ENCODE data around the gene POLR3F.
A peak's percentile ranks its signal among the peaks of the same experiment; 100 is the strongest.
"Not testable (repeated sequence)": the region's sequence is repeated elsewhere in the genome, so short reads cannot be mapped to it uniquely, and the experiment has no call there.

The POLR3F gene, protein sequence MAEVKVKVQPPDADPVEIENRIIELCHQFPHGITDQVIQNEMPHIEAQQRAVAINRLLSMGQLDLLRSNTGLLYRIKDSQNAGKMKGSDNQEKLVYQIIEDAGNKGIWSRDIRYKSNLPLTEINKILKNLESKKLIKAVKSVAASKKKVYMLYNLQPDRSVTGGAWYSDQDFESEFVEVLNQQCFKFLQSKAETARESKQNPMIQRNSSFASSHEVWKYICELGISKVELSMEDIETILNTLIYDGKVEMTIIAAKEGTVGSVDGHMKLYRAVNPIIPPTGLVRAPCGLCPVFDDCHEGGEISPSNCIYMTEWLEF

DNA sequence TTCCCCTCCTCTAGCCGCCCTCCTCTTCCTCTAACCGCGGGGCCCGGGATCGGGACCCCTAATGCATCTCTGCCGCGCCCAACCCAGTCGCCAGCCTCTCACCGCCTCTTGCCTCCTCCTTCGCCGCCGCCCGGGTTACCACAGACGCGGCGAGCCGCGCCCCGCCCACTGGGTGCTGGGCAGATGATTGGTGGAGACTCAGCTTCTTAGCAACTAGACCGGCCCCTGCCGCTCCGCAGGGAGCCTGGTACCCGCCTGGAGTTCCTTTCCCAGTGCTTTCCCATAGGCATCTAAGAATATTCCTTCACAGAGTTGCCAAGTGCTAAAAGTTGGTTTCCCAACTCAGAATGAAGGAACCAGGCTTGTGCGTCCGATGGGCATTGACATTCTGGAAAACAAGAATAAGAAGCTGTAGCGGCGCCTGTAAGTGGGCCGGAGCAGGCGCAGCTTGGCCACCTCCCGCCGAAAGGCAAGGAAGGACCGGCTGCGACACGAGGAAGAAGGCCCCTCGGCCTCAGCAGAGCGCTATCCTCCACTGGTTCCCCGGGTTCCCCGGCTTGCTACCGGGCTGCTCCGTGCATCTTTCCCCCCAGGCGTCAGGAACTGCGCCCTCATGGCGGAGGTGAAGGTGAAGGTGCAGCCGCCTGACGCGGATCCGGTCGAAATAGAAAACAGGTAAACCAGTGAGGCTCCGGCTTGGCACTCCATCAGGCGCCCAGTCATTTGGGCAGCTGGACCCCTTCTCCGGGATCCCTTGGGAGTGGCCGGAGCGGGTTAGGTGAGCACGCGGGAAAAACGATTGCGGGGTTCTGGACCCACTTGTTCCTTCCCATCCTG lies at the start of gene POLR3F, which contains the start of gene DZANK1:
POLR3F (plus strand) TSS at position 497 of the 837 bp plus-strand sequence; CDS start at position 614, 117 bp downstream.
DZANK1 (minus strand) TSS at position 137 of the 837 bp plus-strand sequence. CDS start 1,672 bp downstream, outside the sequence.
- DNase-seq: peak; percentile 88

DNA sequence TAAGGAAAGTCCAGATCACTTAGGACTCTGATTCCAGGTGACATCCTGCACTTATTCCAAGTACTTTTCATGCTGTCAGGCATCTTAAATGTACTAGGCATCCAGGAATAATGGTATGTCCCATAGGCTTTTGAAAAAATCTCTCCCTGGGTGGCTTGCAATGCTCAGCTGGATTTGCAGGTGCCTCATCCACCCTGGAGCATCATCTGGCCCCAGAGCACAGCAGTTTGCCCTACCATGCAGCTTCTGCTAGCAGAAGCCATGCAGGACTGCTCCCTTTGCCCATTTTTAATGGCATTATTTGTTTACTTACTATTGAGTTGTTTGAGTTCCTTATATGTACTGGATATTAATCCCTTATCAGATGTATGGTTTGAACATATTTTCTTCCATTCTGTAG lies 45.6 kb upstream of the POLR3F start:
- no peak for DNase-seq

DNA sequence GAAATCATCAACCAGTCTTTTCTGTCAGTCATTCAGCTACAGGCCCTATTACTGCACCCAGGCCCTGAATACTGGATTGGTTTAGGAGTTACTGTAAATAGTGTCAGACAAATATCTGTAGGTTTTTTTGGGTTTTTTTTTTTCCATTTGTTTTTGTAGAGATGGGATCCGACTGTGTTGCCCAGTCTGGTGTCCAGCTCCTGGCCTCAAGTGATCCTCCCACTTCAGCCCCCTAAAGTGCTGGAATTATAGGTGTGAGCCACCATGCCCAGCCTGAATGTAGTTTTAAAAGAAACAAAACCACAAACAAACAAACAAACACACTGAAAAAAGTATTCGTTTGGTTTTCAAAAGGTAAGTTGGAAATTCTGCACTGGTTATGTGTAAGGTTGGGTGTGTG lies 40.0 kb upstream of the POLR3F start:
- DNase-seq: no peak

DNA sequence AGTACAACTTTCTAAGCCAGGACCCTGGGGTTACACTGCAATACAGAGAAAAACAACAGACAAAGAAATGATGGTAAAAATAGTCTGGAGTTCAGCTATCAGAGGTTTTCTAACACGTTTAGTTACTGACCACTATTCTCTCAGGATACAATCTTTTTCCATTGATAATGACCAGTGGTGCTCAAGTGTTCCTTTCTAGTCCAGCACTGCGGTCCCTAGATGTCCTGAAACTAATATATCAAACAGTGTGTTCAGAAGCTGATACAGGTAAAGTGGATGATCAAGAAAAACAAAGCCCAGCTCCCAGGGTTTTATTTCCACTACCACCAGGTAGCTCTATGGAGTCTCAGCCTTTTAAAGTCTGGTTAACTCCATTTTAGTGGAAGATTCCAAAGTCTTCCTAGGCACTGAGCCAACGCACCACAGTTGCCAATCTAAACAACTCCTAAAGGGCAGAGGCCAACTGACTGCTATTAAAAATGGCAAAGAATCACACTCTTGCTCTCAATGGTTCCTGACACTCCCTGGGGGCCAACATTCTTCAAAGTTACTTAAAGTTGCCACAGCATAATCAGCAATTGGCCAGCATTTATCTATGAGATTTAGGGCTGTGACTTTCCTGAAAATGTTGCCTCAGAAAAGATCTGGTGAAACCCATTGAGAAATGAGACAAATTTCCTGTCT lies 38.6 kb upstream of the POLR3F start:
- no peak for DNase-seq

DNA sequence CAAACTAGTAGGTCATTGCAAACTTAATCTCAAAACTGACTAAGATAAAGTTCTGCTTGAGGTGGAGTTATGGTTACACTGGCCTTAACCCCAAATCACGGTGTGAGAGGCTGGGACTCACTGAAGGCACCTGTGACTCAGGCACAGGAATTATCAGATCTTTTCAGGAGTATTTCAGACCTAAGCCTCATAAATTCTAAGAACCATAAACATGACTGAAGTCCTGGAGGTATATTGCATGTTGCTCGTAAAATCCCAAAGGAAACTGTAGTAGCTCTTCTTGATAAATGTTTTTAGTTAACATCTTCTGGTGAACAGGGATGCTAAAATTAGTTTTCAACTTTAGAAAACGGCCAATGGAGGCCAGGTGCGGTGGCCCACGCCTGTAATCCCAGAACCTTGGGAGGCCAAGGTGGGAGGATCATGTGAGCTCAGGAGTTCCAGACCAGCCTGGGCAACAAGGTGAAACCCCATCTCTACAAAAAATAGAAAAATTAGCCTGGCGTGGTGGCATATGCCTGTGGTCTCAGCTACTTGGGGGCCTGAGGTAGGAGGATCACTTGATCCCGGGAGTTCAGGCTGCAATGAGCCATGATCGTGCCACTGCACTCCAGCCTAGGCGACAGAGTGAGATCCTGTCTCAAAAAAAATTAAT lies 36.9 kb upstream of the POLR3F start:
- DNase-seq: no peak

DNA sequence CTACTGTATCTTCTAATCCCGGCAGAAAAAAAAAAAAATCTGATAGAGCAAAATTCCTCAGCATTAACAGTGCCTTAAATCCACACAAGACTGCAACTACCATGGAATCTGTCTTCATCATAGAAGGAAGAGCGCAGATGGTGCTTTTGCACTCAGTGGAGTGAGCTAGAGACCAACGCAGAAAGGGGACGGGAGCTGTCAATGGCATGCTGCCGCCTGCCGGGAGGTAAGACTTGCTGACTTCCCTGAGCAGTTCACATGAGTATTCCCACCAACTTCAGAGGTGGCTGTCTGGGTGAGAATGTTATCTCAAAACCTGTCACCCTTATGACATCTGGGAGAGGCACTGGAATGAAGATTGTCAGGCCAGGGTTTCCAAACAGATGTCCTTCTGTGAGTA lies 36.0 kb upstream of the POLR3F start:
- no peak for DNase-seq

DNA sequence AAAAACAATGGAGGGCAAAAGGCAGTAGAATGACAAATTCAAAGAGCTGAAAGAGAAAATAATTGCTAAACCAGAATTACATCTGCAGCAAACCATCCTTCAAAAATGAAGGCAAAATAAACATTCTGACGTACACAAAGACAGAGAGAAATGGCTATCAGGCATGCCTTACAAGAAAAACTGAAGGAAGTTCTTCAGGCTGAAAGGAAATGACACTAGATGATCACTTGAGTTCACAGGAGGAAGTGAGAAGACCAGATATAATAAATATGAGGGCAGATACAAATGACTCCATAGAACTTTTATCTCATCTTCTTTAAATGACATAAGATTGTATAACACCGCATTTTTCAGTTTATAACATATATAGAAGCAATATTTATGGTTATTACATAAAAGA lies 30.3 kb upstream of the POLR3F start:
- no peak for DNase-seq

DNA sequence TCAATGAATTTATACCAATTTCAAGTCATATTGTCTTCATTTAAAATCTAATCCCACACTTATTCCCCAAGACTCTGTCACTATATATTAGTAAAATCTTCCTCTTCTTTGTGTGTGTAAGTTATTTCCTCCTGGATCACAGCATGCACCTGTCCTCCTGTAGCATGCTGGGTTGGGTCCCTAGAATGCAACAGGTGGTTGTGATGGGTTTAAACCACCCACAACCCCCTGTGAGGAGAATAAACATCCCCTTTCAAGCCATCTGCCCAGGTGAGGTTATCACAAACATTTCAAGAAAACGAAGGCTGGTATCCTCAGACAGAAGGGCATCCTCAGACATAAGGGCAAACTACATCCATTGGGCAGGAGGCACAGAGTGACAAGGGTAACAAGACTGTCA lies 26.8 kb upstream of the POLR3F start:
- DNase-seq: no peak

DNA sequence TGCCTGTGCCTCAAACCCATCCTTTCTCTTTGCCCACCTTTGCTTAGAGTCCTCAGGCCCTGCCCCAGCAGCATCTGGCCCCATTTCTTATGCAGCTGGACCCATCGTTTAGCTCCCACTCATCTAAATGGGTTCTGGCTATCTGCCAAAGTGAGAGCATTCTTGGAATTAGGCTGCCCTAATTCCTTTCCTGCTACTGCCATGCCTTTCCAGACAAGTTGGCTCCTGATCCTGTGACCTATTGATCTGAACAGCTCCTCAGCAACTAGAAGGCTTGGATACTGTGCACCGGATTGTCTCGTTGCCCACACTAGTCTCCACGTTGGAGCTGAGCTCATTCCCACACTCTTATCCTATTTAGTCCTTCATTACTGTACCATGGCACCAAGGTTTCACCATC lies 23.3 kb upstream of the POLR3F start:
- DNase-seq: no peak

DNA sequence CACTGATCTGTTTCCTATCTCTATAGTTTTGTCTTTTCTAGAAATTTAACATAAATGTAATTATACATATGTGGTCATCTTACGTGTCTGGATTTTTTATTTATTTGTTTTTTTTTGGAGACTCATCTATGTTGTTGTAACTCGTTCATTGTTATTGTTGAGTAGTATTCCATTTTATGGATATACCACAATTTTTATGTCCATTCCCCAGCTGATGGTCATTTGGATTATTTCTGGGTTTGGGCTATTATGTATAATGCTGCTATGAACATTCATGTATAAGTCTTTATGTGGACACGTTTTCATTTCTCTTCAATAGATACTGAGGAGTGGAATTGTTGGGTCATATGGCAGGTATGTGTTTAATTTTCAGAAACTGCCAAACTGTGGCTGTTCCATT lies 10.6 kb upstream of the POLR3F start:
- DNase-seq: no peak

DNA sequence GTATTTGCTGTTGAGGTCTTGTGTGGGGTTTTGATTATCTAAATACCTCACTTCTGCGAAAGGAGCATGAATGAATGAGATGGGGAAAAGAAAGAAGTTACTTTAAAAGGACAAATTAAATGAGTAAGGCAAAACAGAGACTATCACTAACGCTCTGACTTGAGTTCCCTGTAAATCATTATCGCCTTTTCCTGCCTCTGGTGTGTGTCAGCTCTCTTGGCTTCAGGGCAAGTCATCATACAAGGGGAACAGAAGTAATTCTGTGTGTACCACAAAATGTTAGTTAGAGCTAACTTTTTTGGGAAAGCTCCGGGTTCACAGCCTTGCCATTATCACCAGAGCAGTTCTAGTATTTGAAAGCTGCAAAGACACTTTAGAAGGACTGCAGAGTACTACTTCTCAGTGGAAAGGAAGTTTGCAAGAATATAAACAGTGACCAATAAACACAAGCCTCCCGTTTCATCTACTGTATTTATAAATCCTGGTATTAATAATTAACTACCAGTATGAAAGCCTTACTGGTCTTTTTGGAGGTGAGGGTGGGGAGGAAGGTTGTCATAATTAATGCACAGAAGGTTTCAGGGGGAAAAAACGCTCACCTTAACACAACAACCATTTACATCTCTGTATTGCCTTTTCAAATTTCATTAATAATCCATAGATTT lies 1.5 kb upstream of the POLR3F start:
- DNase-seq: no peak

DNA sequence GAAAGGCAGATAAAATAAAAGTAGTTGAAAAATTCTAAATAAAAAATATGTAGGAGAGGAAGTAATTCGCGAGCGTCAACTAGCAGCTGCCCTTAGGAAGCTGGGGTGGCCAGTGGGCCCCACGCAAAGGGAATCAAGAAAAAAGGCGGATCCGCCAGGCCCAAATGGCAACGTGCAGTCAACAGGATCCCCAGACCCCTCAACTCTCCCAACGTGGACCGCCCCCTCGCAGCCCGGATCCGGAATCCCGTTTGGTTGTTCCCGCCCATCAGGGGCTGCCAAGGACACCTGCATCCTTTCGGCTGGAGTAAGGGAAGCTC lies 656 bp upstream of the POLR3F start:
- no peak for DNase-seq

DNA sequence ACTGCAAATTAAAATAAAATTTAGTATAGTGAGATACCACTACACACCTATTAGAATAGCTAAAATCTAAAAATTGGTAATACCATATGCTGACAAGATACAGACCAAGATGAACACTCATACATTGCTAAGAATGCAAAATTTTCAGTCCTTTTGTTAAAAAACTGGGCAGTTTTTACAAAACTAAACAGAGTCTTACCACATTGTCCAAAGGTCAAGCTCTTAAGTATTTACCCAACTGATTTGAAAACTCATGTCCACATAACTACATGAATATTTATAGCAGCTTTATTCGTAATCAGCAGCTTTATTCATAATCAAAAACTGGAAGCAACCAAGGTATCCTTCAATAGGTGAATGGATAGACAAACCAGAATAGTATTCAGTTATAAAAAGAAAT lies 10.0 kb downstream of the POLR3F start:
- no peak for DNase-seq

DNA sequence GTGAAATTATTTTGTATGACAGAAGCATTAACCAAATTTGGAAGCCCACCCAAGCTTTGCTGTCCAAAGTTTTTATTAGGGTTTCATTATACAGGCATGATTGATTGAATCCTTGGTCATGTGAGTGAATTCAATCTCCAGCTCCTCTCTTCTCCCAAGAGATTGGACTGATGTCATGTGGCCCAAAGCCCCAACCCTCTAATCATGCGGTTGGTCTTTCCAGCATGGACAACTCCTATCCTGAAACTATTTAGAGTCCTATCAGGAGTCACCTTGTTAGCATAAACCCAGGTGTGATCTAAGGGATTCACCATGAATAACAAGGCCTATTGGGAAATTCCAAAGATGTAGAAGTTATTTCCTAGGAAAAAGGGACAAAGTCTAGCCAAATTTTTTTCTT lies 10.6 kb downstream of the POLR3F start:
- DNase-seq: no peak

DNA sequence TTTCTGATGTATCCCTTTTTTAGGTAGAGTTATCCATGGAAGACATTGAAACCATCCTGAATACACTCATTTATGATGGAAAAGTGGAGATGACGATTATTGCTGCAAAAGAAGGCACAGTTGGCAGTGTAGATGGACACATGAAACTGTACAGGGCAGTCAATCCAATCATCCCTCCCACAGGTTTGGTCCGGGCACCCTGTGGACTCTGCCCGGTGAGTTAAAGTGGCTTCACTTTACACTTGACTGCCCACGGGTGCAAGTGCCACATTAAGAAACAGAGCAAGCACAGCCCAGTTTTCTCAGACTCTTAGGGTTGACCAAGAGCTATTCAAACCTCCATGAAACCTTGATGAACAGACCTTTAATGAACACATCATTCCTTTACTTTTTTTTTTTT lies 14.4 kb downstream of the POLR3F start:
- no peak for DNase-seq

DNA sequence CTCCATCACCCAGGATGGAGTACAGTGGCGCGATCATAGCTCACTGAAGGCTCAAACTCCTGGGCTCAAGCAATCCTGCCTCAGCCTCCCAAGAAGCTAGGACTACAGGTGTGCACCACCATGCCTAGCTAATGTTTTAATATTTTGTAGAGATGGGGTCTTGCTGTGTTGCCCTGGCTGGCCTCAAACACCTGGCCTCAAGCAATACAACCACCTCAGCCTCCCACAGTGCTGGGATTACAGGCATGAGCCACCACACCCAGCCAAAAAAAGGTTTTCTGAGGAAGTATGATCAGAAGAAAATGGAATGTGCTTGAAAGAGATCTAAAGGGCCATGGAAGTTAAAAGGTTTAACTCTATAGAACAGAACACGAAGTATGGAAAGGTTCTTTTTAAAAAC lies 21.1 kb downstream of the POLR3F start:
- no peak for DNase-seq

DNA sequence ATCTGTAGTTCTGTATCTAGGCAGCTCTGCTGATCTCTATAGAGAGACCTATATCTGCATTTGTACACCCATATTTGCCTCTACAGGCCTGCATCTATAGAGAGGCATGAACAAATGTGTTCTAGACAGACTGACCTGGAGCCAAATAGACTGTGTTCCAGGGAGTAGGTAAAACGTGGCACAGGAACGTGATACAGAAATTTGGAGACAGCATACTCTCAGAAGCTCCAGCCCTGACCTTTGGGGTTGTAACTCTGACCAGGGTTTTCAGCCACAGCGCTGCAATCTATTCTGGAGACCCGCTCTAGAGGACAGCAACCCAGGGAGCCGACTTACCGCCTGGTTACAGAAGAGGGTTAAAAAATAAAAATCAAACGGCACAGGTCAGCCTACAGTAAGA lies 28.9 kb downstream of the POLR3F start:
- DNase-seq: no peak

DNA sequence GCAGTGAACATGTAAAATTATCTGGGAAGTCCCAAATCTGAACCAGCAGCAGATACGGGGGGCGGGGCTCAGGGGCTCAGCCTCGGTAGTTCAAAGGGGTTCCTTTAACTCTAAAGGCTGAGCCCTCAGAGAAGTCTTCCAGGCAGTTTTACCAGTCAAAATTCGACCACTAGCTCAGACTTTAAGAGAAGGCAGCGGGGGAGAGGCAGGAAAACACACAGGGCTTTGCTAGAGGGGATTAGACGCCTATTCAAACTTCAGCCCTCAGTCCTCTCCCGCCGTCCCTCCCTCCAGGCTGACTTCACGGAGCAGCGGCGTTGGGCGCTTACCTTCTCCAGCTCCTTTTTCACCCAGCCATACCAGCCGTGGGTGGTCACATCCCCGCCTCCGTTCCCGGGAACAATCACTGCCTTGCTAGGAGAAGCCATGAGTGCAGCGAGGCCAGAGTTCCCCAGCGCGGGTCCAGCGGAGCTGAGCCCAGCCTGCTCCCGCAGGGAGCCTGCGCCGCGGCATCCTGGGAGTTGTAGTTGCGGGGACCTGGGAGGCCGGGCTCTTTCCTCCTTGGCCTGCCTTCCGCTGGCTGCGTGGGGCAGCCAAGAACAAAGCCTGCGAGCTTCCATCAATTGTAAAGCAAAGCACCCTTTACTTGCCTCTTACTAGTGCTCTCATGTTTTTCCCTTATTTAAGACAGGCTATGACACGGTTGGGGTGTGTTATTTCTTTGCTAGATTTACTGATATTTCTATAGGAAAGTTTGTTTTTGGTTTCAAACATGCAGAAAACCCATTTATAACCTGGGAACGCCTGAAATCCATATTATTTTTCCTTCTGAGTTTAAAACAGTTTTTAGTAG lies 29.8 kb downstream of the POLR3F start, which contains the start of gene RBBP9:
RBBP9 (minus strand) TSS at position 486 of the 853 bp plus-strand sequence; CDS start at position 428, 58 bp downstream.
- peak; percentile 53 for DNase-seq

DNA sequence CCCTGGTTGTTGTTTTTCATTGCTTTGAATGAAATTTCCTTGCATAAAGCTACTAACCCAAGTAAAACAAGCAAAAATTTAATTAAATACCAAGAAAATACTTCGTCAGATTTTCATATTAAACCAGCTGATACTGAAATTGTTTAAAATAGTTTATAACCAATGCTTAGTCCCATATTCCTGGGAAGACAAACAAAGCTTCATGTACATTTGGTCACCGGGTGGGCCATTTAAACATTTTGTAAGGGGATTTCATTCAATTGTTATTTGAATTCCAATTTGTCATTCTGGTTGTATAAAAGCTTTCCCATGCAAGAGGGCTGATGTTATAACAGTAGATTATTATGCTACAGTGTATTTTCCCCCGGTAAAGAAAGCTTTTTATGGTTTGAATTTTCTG lies 30.4 kb downstream of the POLR3F start:
- DNase-seq: no peak

DNA sequence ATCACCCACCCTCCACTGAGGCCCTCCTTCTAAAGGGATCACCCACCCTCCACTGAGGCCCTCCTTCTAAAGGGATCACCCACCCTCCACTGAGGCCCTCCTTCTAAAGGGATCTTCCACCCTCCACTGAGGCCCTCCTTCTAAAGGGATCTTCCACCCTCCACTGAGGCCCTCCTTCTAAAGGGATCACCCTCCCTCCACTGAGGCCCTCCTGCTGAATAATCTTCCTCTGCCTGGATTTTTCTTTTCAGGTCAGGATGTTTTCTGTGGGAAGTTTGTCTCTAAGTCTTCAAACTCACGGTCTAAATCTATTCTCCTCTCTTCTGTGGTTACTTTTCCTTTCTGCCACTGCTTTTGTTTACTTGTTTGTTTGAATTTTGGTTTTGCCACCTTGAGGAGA lies 34.5 kb downstream of the POLR3F start:
- not testable (repeated sequence) for DNase-seq

DNA sequence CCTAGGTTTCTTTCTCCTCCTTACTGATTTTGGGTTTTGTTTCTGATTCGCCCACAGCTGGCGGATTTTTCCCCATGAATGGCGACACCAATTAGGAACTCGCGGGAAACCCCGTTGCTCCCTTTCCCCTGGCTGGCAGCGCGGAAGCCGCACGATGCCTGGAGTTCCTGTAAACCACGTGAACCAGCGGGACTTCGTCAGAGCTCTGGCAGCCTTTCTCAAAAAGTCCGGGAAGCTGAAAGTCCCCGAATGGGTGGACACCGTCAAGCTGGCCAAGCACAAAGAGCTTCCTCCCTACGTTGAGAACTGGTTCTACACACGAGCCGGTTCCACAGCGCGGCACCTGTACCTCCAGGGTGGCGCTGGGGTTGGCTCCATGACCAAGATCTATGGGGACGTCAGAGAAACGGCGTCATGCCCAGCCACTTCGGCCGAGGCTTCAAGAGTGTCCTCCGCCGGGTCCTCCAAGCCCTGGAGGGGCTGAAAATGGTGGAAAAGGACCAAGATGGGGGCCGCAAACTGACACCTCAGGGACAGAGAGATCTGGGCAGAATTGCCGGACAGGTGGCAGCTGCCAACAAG lies 37.4 kb downstream of the POLR3F start:
- no peak for DNase-seq

All from amniotic stem cell (primary cell).